Activated CD4-positive, CD25-positive, alpha-beta regulatory T cell treated with anti-CD3 and anti-CD28 coated beads, Interleukin-2, amount 50 U/mL, for 72 hours (primary cell): ENCODE data around the gene SLC27A6.

Experiments used
- DNase-seq: peaks from one replicate; pipeline ENCODE4 v3.0.0; 2021

The SLC27A6 gene

GRCh38 chr5:129069292-129069691, 104.0 kb downstream of the SLC27A6 start:
- no peak for DNase-seq

- DNase-seq: no peak
These were observed 107.8 kb downstream of the SLC27A6 start for GRCh38 chr5:129073111-129073510.

GRCh38 chr5:129074903-129075302, 109.6 kb downstream of the SLC27A6 start:
- DNase-seq: no peak

GRCh38 chr5:129077433-129078075, 112.3 kb downstream of the SLC27A6 start:
- DNase-seq: no peak

GRCh38 chr5:129078247-129078646, 113.0 kb downstream of the SLC27A6 start:
- no peak for DNase-seq

GRCh38 chr5:129078660-129079059, 113.4 kb downstream of the SLC27A6 start:
- no peak for DNase-seq

GRCh38 chr5:129079496-129079895, 114.2 kb downstream of the SLC27A6 start:
- no peak for DNase-seq

- no peak for DNase-seq
These were observed 115.5 kb downstream of the SLC27A6 start for GRCh38 chr5:129080766-129081165.

- DNase-seq: no peak
These were observed 117.2 kb downstream of the SLC27A6 start for GRCh38 chr5:129082225-129083136.
